ENCODE data around the gene RUFY2. TPM values are rescaled to one million over a fixed set of nuclear protein-coding genes. Genes with fewer than 3 reads are reported as not detected.

RUFY2 gene
- total and polyA plus RNA-seq, 2 donors from 2014 or later, result 7.4 to 27.5 TPM

GRCh38 chr10:68428396-68429104 lies 21.5 kb upstream of the RUFY2 start:
- H3K4me1 ChIP-seq (ENCODE audit: control insufficient read depth in 2 of 3, insufficient read depth in 2 of 3, low read depth in 1 of 3, low read length in 3 of 3), result no peaks in the 10 kb centered on the region
- intact Hi-C loops (cut with DNase I), result no loop called here
- H3K36me3 ChIP-seq (ENCODE audit: control insufficient read depth in 2 of 3, insufficient read depth in 3 of 3, low read length in 3 of 3), result no peaks in the 10 kb centered on the region
- no peak for TF ChIP-seq CTCF (IDR thresholded peaks at IDR 0.05; ENCODE audit: borderline replicate concordance, extremely low read depth, insufficient read depth)
- no peak overlapping the region for H3K9ac ChIP-seq (ENCODE audit: low read length in 3 of 3)
- no peak overlapping the region for H3K4me3 ChIP-seq (ENCODE audit: low read length in 3 of 3)
- H3K27ac ChIP-seq (ENCODE audit: low read depth in 2 of 2, low read length in 2 of 2), result no peak overlapping the region
- FAIRE-seq, result no peak
- no peak for DNase-seq
- H3K9me3 ChIP-seq (ENCODE audit: control insufficient read depth in 2 of 3, insufficient read depth in 1 of 3, low read length in 3 of 3), result no peaks in the 10 kb centered on the region
- no peaks in the 10 kb centered on the region for H3K27me3 ChIP-seq (ENCODE audit: control insufficient read depth, insufficient read depth, low read length)

- no peak overlapping the region for H3K9ac ChIP-seq (ENCODE audit: low read length in 3 of 3)
- intact Hi-C loops (cut with DNase I), result no loop called here
- no peaks in the 10 kb centered on the region for H3K36me3 ChIP-seq (ENCODE audit: control insufficient read depth in 2 of 3, insufficient read depth in 3 of 3, low read length in 3 of 3)
- no peaks in the 10 kb centered on the region for H3K9me3 ChIP-seq (ENCODE audit: control insufficient read depth in 2 of 3, insufficient read depth in 1 of 3, low read length in 3 of 3)
- no peaks in the 10 kb centered on the region for H3K4me1 ChIP-seq (ENCODE audit: control insufficient read depth in 2 of 3, insufficient read depth in 2 of 3, low read depth in 1 of 3, low read length in 3 of 3)
- DNase-seq (no peak), FAIRE-seq (no peak)
- H3K27me3 ChIP-seq (ENCODE audit: control insufficient read depth, insufficient read depth, low read length), result no peaks in the 10 kb centered on the region
- no peak for TF ChIP-seq CTCF (IDR thresholded peaks at IDR 0.05; ENCODE audit: borderline replicate concordance, extremely low read depth, insufficient read depth)
- no peak overlapping the region for H3K27ac ChIP-seq (ENCODE audit: low read depth in 2 of 2, low read length in 2 of 2)
- H3K4me3 ChIP-seq (ENCODE audit: low read length in 3 of 3), result no peak overlapping the region
Observed at GRCh38 chr10:68424454-68425014, 17.5 kb upstream of the RUFY2 start.

- no peak for FAIRE-seq
- Histone ChIP-seq H3K4me1 (ENCODE audit: control insufficient read depth in 2 of 3, insufficient read depth in 2 of 3, low read depth in 1 of 3, low read length in 3 of 3) (no peaks in the 10 kb centered on the region), H3K27ac (ENCODE audit: low read depth in 2 of 2, low read length in 2 of 2) (no peak overlapping the region), H3K36me3 (ENCODE audit: control insufficient read depth in 2 of 3, insufficient read depth in 3 of 3, low read length in 3 of 3) (no peaks in the 10 kb centered on the region), H3K9ac (ENCODE audit: low read length in 3 of 3) (no peak overlapping the region), H3K4me3 (ENCODE audit: low read length in 3 of 3) (no peak overlapping the region), H3K9me3 (ENCODE audit: control insufficient read depth in 2 of 3, insufficient read depth in 1 of 3, low read length in 3 of 3) (no peaks in the 10 kb centered on the region), H3K27me3 (ENCODE audit: control insufficient read depth, insufficient read depth, low read length) (no peaks in the 10 kb centered on the region)
- no peak for TF ChIP-seq CTCF (IDR thresholded peaks at IDR 0.05; ENCODE audit: borderline replicate concordance, extremely low read depth, insufficient read depth)
- no peak for DNase-seq
- intact Hi-C loops (cut with DNase I), result no loop called here
Observed at GRCh38 chr10:68423522-68423921, 16.4 kb upstream of the RUFY2 start.

Measured in kidney (tissue), 14 donors.